ENCODE results near the gene AATF. TPM values are rescaled to one million over a fixed set of nuclear protein-coding genes. Genes with fewer than 3 reads are reported as not detected.

The AATF gene
- total RNA-seq, 1 donor from 2014 or later: 70.2 TPM

DNA sequence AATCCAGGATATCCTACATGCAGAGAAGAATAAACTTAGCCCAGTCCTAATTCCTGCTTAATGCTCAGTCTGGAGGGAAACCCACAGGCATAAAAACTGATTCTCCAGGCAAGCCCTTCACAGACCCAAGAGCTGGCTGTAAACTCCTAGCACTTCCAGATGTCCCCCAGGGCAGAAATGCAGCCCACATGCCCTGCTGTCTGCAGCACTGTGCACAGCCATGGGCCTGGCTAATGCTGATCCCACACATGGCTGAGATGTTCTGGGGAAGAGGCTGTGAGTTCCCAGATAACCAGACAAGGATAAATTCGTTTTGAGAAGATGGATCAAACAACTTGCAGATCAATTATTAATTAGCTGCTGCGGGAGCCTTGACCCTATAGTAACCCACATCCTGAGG, 148.4 kb downstream of the AATF start:
- TF ChIP-seq, protein P1, sequence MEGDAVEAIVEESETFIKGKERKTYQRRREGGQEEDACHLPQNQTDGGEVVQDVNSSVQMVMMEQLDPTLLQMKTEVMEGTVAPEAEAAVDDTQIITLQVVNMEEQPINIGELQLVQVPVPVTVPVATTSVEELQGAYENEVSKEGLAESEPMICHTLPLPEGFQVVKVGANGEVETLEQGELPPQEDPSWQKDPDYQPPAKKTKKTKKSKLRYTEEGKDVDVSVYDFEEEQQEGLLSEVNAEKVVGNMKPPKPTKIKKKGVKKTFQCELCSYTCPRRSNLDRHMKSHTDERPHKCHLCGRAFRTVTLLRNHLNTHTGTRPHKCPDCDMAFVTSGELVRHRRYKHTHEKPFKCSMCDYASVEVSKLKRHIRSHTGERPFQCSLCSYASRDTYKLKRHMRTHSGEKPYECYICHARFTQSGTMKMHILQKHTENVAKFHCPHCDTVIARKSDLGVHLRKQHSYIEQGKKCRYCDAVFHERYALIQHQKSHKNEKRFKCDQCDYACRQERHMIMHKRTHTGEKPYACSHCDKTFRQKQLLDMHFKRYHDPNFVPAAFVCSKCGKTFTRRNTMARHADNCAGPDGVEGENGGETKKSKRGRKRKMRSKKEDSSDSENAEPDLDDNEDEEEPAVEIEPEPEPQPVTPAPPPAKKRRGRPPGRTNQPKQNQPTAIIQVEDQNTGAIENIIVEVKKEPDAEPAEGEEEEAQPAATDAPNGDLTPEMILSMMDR (conservative IDR thresholded peaks at IDR 0.05; ENCODE audit: low read depth, low read length): no peak
- no peak for DNase-seq (ENCODE audit: low read depth)
- no peak overlapping the region for H3K4me3 ChIP-seq (ENCODE audit: low read depth, low read length)

DNA sequence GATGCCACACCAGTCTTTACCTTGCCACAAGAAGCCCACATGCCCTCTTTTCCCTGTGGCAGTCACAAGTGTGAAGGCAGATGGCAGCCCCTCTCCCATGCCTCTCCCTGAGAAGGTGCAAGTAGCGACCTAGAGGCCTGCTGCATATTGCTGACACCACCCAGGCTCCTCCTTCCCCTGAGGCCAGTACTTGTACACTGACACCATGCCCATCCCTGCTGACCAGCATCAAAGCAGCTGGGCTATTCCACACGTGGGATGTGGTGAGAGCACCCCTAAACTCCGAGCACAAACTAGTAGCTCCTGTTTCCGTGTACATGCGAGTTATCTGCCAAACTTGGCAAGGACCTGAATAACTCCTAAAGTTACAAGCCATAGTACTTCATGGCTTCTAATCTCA, 149.4 kb downstream of the AATF start:
- no peak for DNase-seq (ENCODE audit: low read depth)
- H3K4me3 ChIP-seq (ENCODE audit: low read depth, low read length): no peak overlapping the region
- TF ChIP-seq, protein P1 (conservative IDR thresholded peaks at IDR 0.05; ENCODE audit: low read depth, low read length): no peak

- H3K4me3 ChIP-seq (ENCODE audit: low read depth, low read length): no peak overlapping the region
- DNase-seq (ENCODE audit: low read depth): no peak
- TF ChIP-seq, protein P1 (conservative IDR thresholded peaks at IDR 0.05; ENCODE audit: low read depth, low read length): no peak
Observed at GRCh38 chr17:37098910-37099664, 150.3 kb downstream of the AATF start.

DNA sequence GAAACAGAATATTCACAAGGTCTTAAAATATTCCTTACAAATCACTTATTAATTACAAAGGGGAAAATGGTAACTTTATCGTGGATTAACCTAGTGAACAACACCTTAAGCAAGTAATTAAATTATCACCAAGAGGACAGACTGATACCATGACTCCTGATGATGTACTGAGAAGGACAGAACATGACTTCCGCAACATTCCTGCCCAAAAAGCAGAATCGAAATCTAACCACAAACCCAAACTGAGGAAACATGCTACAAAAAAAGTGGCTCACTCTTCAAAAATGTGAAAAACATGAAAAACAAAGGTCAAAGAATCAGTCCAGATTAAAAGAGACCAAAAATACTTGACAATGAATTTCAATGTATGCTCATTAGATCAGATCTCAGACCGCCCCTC, 151.5 kb downstream of the AATF start:
- H3K4me3 ChIP-seq (ENCODE audit: low read depth, low read length): no peak overlapping the region
- no peak for DNase-seq (ENCODE audit: low read depth)
- TF ChIP-seq, protein P1 (conservative IDR thresholded peaks at IDR 0.05; ENCODE audit: low read depth, low read length): no peak

- H3K4me3 ChIP-seq (ENCODE audit: low read depth, low read length): no peak overlapping the region
- TF ChIP-seq, protein P1 (conservative IDR thresholded peaks at IDR 0.05; ENCODE audit: low read depth, low read length): no peak
- no peak for DNase-seq (ENCODE audit: low read depth)
Observed at GRCh38 chr17:37101306-37101705, 152.6 kb downstream of the AATF start.

DNA sequence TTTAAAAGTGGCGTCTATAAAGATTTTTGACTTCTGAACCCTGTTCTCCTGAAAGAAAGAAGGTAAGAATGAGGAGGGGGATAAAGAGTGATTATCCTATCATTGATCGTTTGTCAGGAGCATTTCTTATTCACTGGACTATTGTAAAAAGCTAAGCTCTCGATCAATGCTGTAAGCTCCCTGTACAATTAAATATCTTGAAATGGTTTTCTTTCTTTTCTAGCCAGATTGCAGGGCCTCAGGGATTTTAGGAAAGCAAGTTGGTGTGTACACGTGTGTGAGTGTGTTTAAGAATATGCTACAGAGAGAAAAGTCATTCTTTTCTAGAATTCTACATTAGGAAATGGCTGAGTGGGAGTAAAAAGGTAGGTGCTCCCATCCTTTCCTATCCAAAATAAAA, 154.5 kb downstream of the AATF start:
- DNase-seq (ENCODE audit: low read depth): no peak
- no peak overlapping the region for H3K4me3 ChIP-seq (ENCODE audit: low read depth, low read length)
- TF ChIP-seq, protein P1 (conservative IDR thresholded peaks at IDR 0.05; ENCODE audit: low read depth, low read length): no peak

DNA sequence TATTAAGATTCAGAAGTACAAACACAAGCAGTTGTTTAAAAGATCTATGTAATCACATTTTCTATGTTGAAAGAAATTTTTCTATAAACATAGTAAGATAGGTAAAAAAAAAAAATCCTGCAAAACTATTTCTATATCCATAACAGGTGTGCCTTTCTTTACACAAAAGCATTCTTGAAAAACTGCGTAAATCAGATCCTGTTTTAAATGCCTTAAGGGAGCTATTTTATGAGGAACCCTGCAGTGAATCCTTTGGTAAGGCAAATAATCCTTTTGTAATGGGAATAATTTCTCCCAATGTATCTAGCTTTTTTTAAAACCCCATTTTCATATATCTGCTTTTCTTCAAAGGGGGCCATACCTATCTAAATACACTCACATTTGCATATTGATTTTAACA, 157.3 kb downstream of the AATF start:
- no peak overlapping the region for H3K4me3 ChIP-seq (ENCODE audit: low read depth, low read length)
- TF ChIP-seq, protein P1 (conservative IDR thresholded peaks at IDR 0.05; ENCODE audit: low read depth, low read length): no peak
- no peak for DNase-seq (ENCODE audit: low read depth)

Data from epithelial cell of proximal tubule (primary cell).